HG02870 (cell line): ENCODE data around the gene FAM236D.
"Not testable (repeated sequence)": the region's sequence is repeated elsewhere in the genome, so short reads cannot be mapped to it uniquely, and the experiment has no call there.

ENCODE experiments used
- ATAC-seq: cut with Tn5 transposase; IDR thresholded peaks from one replicate; pipeline ENCODE4 v1.9.1; 2021; ENCODE audit warnings: mild to moderate bottlenecking, moderate library complexity; ENCODE audit not compliant: unreplicated experiment

The FAM236D gene

GRCh38 chrX:72808110-72808509 lies at the start of gene FAM236D:
TSS of gene FAM236D (minus strand) at chrX:72808210. CDS start at chrX:72808110, 100 bp downstream.
- ATAC-seq, result not testable (repeated sequence)

GRCh38 chrX:72837532-72837931 lies 29.5 kb upstream of the FAM236D start:
- not testable (repeated sequence) for ATAC-seq

GRCh38 chrX:72830701-72831100 lies 22.7 kb upstream of the FAM236D start:
- ATAC-seq, result not testable (repeated sequence)

- not testable (repeated sequence) for ATAC-seq
These were observed 17.6 kb downstream of the FAM236D start for GRCh38 chrX:72790390-72790789.

- ATAC-seq, result not testable (repeated sequence)
These were observed 19.9 kb downstream of the FAM236D start for GRCh38 chrX:72788142-72788541.

GRCh38 chrX:72783964-72784363 lies 24.0 kb downstream of the FAM236D start:
- ATAC-seq, result not testable (repeated sequence)

GRCh38 chrX:72783365-72783936 lies 24.6 kb downstream of the FAM236D start:
- not testable (repeated sequence) for ATAC-seq

GRCh38 chrX:72782560-72782959 lies 25.4 kb downstream of the FAM236D start, which contains the start of gene FAM236B:
TSS of gene FAM236B (minus strand) at chrX:72782660. CDS start at chrX:72782560, 100 bp downstream.
- not testable (repeated sequence) for ATAC-seq

GRCh38 chrX:72778146-72778545 lies 29.9 kb downstream of the FAM236D start:
- not testable (repeated sequence) for ATAC-seq

- peak; percentile 74 for ATAC-seq
These were observed 30.6 kb downstream of the FAM236D start for GRCh38 chrX:72777467-72777790.

- ATAC-seq, result peak; percentile 64
These were observed 31.1 kb downstream of the FAM236D start, which contains the start of gene DMRTC1B for GRCh38 chrX:72776653-72777466. TSS of gene DMRTC1B (plus strand) at chrX:72776890. CDS start at chrX:72845136, 68,246 bp downstream.

- ATAC-seq, result not testable (repeated sequence)
These were observed 47.6 kb downstream of the FAM236D start for GRCh38 chrX:72760454-72760853.
